ENCODE results near the gene TMEFF1. TPM values are rescaled to one million over a fixed set of nuclear protein-coding genes. Genes with fewer than 3 reads are reported as not detected.
"Not testable (repeated sequence)": the region's sequence is repeated elsewhere in the genome, so short reads cannot be mapped to it uniquely, and the experiment has no call there.

The TMEFF1 gene
- total RNA-seq, 4 donors from 2014 or later: 8.4 TPM; not detected in 3

DNA sequence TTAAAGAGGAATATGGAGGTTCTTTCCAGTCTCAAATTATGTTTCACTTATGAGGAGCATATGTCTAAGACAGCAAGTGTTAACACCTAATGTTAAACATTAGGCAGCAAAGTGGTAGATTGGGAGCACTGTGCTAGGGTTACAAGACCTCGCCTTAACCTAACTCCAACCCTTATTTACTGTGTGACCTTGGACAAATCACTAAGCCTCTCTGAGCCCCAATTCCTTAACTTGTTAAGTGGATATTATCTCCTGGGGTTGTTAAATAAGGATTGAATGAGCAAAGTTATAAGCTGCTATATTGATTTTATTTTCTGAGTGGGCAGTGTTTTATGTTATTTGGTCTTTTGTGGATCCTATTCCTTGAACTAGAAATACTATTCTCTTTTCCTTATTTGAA, 38.3 kb downstream of the TMEFF1 start:
- no peak overlapping the region for H3K4me3 ChIP-seq
- no peaks in the 10 kb centered on the region for H3K27me3 ChIP-seq
- DNase-seq: no peak
- no peaks in the 10 kb centered on the region for H3K4me1 ChIP-seq
- no peaks in the 10 kb centered on the region for H3K36me3 ChIP-seq
- intact Hi-C loops (cut with DNase I; ENCODE audit: low total_unique reads): no loop called here
- no peaks in the 10 kb centered on the region for H3K9me3 ChIP-seq
- H3K27ac ChIP-seq: no peak overlapping the region
- TF ChIP-seq, protein P1, sequence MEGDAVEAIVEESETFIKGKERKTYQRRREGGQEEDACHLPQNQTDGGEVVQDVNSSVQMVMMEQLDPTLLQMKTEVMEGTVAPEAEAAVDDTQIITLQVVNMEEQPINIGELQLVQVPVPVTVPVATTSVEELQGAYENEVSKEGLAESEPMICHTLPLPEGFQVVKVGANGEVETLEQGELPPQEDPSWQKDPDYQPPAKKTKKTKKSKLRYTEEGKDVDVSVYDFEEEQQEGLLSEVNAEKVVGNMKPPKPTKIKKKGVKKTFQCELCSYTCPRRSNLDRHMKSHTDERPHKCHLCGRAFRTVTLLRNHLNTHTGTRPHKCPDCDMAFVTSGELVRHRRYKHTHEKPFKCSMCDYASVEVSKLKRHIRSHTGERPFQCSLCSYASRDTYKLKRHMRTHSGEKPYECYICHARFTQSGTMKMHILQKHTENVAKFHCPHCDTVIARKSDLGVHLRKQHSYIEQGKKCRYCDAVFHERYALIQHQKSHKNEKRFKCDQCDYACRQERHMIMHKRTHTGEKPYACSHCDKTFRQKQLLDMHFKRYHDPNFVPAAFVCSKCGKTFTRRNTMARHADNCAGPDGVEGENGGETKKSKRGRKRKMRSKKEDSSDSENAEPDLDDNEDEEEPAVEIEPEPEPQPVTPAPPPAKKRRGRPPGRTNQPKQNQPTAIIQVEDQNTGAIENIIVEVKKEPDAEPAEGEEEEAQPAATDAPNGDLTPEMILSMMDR (IDR thresholded peaks at IDR 0.05): no peak
- no peak for TF ChIP-seq POLR2A (IDR thresholded peaks at IDR 0.05)

DNA sequence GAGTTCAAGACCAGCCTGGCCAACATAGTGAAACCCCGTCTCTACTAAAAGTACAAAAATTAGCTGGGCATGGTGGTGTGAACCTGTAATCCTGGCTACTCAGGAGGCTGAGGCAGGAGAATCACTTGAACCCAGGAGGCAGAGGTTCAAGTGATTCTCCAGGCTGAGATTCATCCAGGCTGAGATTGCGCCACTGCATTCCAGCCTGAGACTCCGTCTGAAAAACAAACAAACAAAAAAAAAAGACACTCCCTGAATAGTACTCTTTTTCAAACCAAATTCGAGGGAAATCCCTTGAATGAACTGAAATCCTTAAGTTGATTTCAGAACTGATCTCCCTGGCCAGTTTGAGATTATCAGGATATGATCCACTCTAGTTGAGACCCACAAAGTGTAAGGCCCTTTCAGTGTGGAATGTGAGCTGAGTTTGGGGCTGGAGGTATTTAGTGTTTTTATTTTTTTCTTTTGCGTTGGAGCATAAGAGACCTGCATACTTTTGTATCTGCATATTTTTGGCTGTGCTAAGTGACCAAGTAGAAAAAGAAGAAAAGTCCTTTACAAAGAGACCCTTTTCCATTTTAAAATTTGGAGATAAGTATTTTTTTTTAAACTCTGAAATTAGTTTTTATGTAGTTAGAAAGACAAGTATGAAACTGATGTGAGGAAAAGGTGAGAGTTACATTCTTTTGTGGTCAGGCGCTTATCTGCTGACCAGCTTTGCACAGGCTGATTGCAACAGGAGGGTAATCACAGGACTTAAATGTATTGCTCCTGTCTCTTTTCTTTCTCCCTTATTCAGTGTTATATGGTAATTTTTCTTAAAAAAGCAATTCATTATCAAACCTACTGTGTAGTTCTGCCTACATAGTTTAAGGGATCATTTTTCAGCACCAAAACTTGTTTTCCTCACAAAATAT, 42.9 kb downstream of the TMEFF1 start:
- Histone ChIP-seq H3K4me3 (no peak overlapping the region), H3K4me1 (no peaks in the 10 kb centered on the region), H3K27me3 (no peaks in the 10 kb centered on the region), H3K27ac (no peak overlapping the region), H3K9me3 (no peaks in the 10 kb centered on the region), H3K36me3 (no peaks in the 10 kb centered on the region)
- TF ChIP-seq POLR2A (IDR thresholded peaks at IDR 0.05): no peak
- TF ChIP-seq, protein P1 (IDR thresholded peaks at IDR 0.05): no peak
- DNase-seq: no peak
- intact Hi-C loops (cut with DNase I; ENCODE audit: low total_unique reads): no loop called here

- no peaks in the 10 kb centered on the region for H3K27me3 ChIP-seq
- H3K4me3 ChIP-seq: no peak overlapping the region
- H3K4me1 ChIP-seq: no peaks in the 10 kb centered on the region
- no peaks in the 10 kb centered on the region for H3K9me3 ChIP-seq
- no peak for TF ChIP-seq POLR2A (IDR thresholded peaks at IDR 0.05)
- TF ChIP-seq, protein P1 (IDR thresholded peaks at IDR 0.05): no peak
- DNase-seq: no peak
- intact Hi-C loops (cut with DNase I; ENCODE audit: low total_unique reads): no loop called here
- no peak overlapping the region for H3K27ac ChIP-seq
- no peaks in the 10 kb centered on the region for H3K36me3 ChIP-seq
Measured at GRCh38 chr9:100521282-100521681, 48.3 kb downstream of the TMEFF1 start.

DNA sequence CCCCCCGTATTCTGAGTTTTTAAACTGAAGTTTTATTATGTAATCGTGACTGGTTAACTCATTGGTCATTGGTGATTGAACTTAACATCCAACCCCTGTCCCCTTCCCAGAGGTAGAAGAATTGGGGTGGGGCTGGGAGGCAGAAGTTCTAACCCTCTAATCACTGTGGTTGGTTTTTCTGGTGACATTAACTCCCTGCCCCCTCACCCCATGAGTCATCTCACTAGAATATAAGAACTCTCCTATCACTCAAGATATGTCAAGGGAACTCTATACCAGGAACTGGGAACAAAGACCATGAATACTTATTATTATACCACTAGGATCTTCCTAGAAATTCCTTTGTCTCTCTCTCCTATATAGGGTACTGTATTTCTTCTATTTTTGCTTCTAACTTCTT, 52.6 kb downstream of the TMEFF1 start:
- H3K27ac ChIP-seq: no peak overlapping the region
- H3K4me3 ChIP-seq: no peak overlapping the region

DNA sequence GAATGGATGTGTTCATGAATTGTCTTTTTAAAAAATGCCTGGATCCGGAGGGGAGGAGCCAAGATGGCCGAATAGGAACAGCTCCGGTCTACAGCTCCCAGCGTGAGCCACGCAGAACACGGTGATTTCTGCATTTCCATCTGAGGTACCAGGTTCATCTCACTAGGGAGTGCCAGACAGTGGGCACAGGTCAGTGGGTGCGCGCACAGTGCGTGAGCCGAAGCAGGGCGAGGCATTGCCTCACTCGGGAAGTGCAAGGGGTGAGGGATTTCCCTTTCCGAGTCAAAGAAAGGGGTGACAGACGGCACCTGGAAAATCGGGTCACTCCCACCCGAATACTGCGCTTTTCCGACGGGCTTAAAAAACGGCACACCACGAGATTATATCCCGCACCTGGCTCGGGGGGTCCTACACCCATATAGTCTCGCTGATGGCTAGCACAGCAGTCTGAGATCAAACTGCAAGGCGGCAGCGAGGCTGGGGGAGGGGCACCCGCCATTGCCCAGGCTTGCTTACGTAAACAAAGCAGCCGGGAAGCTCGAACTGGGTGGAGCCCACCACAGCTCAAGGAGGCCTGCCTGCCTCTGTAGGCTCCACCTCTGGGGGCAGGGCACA, 54.3 kb downstream of the TMEFF1 start:
- H3K36me3 ChIP-seq; H3K9me3 ChIP-seq; H3K27me3 ChIP-seq; intact Hi-C loops (cut with DNase I; ENCODE audit: low total_unique reads); H3K4me1 ChIP-seq; H3K4me3 ChIP-seq; H3K27ac ChIP-seq; DNase-seq: not testable (repeated sequence)

More for the DNA sequence above, 52.6 kb downstream of the TMEFF1 start:
- intact Hi-C loops (cut with DNase I; ENCODE audit: low total_unique reads): no loop called here
- Histone ChIP-seq H3K27me3 (no peaks in the 10 kb centered on the region), H3K36me3 (no peaks in the 10 kb centered on the region), H3K4me1 (no peaks in the 10 kb centered on the region), H3K9me3 (no peaks in the 10 kb centered on the region)
- TF ChIP-seq, protein P1 (IDR thresholded peaks at IDR 0.05): no peak
- TF ChIP-seq POLR2A (IDR thresholded peaks at IDR 0.05): no peak
- DNase-seq: no peak
